Measurements from ENCODE around the gene FTL.

Gene FTL

DNA sequence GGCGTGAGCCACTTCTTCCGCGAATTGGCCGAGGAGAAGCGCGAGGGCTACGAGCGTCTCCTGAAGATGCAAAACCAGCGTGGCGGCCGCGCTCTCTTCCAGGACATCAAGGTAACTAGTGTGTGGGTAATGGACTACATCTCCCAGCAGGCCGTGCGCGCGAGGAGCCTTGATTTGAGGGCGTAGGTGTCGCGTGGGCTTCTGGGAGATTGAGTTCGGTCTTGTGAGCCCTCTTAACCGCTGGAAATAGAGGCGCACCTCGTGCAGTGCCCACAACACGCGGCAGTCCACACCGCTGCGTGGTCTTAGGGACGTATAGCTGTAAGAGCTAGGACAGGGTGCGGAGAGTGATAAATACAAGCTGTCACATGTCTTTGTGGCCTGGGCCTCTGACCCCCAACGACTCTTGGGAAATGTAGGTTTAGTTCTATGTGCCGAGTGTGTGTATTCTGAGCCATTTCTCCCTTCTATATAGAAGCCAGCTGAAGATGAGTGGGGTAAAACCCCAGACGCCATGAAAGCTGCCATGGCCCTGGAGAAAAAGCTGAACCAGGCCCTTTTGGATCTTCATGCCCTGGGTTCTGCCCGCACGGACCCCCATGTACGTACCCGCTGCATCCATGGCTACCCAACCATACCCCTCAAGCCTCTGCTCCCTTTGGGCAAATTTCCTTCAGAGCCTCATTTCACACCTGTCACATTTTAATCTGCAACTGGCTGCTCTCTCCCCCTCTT lies 864 bp downstream of the FTL start:
- peaks cover 54% of the 10 kb centered on the region for H3K36me3 ChIP-seq (ENCODE audit: control insufficient read depth, low read length)
- H4K20me1 ChIP-seq (ENCODE audit: control insufficient read depth, insufficient read depth, low read depth, low read length) = no peaks in the 10 kb centered on the region
- H3K79me2 ChIP-seq (ENCODE audit: control insufficient read depth, low read length) = peaks cover 30% of the 10 kb centered on the region
- no peak for TF ChIP-seq EZH2phosphoT487 (IDR thresholded peaks at IDR 0.05; ENCODE audit: borderline replicate concordance, low read length)
- TF ChIP-seq, protein P1, sequence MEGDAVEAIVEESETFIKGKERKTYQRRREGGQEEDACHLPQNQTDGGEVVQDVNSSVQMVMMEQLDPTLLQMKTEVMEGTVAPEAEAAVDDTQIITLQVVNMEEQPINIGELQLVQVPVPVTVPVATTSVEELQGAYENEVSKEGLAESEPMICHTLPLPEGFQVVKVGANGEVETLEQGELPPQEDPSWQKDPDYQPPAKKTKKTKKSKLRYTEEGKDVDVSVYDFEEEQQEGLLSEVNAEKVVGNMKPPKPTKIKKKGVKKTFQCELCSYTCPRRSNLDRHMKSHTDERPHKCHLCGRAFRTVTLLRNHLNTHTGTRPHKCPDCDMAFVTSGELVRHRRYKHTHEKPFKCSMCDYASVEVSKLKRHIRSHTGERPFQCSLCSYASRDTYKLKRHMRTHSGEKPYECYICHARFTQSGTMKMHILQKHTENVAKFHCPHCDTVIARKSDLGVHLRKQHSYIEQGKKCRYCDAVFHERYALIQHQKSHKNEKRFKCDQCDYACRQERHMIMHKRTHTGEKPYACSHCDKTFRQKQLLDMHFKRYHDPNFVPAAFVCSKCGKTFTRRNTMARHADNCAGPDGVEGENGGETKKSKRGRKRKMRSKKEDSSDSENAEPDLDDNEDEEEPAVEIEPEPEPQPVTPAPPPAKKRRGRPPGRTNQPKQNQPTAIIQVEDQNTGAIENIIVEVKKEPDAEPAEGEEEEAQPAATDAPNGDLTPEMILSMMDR (IDR thresholded peaks at IDR 0.05; ENCODE audit: low read depth, low read length, poor library complexity, severe bottlenecking) = no peak
- peaks cover 13% of the 10 kb centered on the region for H3F3A ChIP-seq (ENCODE audit: control insufficient read depth, insufficient read depth)
- peak overlapping the region; percentile 98 for H3K4me3 ChIP-seq (ENCODE audit: low read length)
- peaks cover 77% of the 10 kb centered on the region for H3K4me1 ChIP-seq (ENCODE audit: control insufficient read depth, low read length)
- H3K27ac ChIP-seq (ENCODE audit: low read depth, low read length) = peak overlapping the region; percentile 68
- no peaks in the 10 kb centered on the region for H3K27me3 ChIP-seq (ENCODE audit: control insufficient read depth, low read length)
- no peaks in the 10 kb centered on the region for H3K9me3 ChIP-seq (ENCODE audit: control insufficient read depth, insufficient read depth, low read length)
- peak overlapping the region; percentile 89 for H3K4me2 ChIP-seq (ENCODE audit: low read length)
- no peaks in the 10 kb centered on the region for H3K9me2 ChIP-seq (replicated peaks; ENCODE audit: control insufficient read depth, low read length)

DNA sequence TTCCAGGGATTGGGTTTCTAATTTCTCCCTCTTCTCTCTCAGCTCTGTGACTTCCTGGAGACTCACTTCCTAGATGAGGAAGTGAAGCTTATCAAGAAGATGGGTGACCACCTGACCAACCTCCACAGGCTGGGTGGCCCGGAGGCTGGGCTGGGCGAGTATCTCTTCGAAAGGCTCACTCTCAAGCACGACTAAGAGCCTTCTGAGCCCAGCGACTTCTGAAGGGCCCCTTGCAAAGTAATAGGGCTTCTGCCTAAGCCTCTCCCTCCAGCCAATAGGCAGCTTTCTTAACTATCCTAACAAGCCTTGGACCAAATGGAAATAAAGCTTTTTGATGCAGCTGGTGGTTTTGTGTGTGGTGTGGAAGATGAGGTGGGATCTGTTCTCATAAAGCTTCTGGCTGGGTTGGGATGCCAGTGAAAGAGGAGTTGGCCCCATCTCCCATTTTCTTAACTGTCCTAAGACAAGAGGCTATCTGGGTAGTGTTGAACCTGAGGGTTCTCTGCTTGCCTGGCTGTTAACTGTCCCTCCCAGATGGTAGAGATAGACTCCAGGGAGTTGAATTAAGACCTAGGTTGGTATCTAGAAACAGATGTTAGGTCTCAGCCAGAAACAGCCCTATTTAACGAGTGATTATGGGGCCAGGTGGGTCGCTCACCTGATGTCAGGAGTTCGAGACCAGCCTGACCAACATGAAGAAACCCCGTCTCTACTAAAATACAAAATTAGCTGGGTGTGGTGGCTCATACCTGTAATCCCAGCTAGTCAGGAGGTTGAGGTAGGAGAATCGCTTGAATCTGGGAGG lies 1.6 kb downstream of the FTL start:
- peak overlapping the region; percentile 98 for H3K4me3 ChIP-seq (ENCODE audit: low read length)
- H4K20me1 ChIP-seq (ENCODE audit: control insufficient read depth, insufficient read depth, low read depth, low read length) = no peaks in the 10 kb centered on the region
- H3K27me3 ChIP-seq (ENCODE audit: control insufficient read depth, low read length) = no peaks in the 10 kb centered on the region
- no peaks in the 10 kb centered on the region for H3K9me3 ChIP-seq (ENCODE audit: control insufficient read depth, insufficient read depth, low read length)
- peak overlapping the region; percentile 68 for H3K27ac ChIP-seq (ENCODE audit: low read depth, low read length)
- H3K9me2 ChIP-seq (replicated peaks; ENCODE audit: control insufficient read depth, low read length) = no peaks in the 10 kb centered on the region
- peaks cover 76% of the 10 kb centered on the region for H3K4me1 ChIP-seq (ENCODE audit: control insufficient read depth, low read length)
- H3K79me2 ChIP-seq (ENCODE audit: control insufficient read depth, low read length) = peaks cover 30% of the 10 kb centered on the region
- peak overlapping the region; percentile 89 for H3K4me2 ChIP-seq (ENCODE audit: low read length)
- H3K36me3 ChIP-seq (ENCODE audit: control insufficient read depth, low read length) = peaks cover 54% of the 10 kb centered on the region
- TF ChIP-seq, protein P1 (IDR thresholded peaks at IDR 0.05; ENCODE audit: low read depth, low read length, poor library complexity, severe bottlenecking) = no peak
- TF ChIP-seq EZH2phosphoT487 (IDR thresholded peaks at IDR 0.05; ENCODE audit: borderline replicate concordance, low read length) = no peak
- peaks cover 13% of the 10 kb centered on the region for H3F3A ChIP-seq (ENCODE audit: control insufficient read depth, insufficient read depth)

DNA sequence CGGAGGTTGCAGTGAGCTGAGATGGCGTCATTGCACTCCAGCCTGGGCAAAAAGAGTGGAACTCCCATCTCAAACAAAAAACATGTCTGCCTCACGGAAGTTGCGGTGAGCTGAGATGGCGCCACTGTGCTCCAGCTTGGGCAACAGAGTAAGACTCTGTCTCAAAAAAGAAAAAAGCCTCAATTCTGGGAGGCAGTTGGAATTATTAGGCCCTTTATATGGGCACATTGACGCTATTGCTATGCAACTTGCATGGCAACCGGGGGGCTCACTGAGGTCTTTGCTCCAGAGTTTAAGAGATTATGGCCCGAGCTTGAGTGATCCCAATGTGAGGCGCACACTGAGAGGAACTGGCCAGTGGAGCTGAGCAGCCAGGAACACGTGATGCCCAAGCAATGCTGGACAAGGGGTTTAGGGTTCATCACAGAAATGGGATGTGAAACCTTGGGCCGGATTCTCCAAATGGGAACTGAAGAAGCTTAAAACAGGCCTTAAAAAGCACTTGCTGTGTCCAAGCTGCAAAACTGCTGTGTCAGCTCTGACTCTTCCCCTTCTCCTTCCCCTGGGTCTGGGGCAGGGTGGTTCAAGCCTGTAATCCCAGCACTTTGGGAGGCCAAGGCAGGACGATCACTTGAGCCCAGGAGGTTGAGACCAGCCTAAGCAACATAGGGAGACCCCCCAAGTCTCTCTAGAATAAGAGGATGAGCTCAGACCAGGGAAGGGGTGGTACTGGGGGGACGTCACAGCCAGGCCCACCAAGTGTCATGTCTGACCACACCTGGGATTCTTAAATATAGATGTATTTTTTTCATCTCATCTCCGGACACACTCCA lies 2.5 kb downstream of the FTL start:
- Histone ChIP-seq H3K9me2 (replicated peaks; ENCODE audit: control insufficient read depth, low read length) (no peaks in the 10 kb centered on the region), H4K20me1 (ENCODE audit: control insufficient read depth, insufficient read depth, low read depth, low read length) (no peaks in the 10 kb centered on the region), H3K4me2 (ENCODE audit: low read length) (peak overlapping the region; percentile 30), H3K36me3 (ENCODE audit: control insufficient read depth, low read length) (peaks cover 54% of the 10 kb centered on the region), H3K4me3 (ENCODE audit: low read length) (no peak overlapping the region), H3K27me3 (ENCODE audit: control insufficient read depth, low read length) (no peaks in the 10 kb centered on the region), H3K4me1 (ENCODE audit: control insufficient read depth, low read length) (peaks cover 68% of the 10 kb centered on the region), H3K79me2 (ENCODE audit: control insufficient read depth, low read length) (peaks cover 30% of the 10 kb centered on the region), H3K27ac (ENCODE audit: low read depth, low read length) (peak overlapping the region; percentile 68), H3K9me3 (ENCODE audit: control insufficient read depth, insufficient read depth, low read length) (no peaks in the 10 kb centered on the region), H3F3A (ENCODE audit: control insufficient read depth, insufficient read depth) (peaks cover 13% of the 10 kb centered on the region)
- TF ChIP-seq, protein P1 (IDR thresholded peaks at IDR 0.05; ENCODE audit: low read depth, low read length, poor library complexity, severe bottlenecking) = no peak
- TF ChIP-seq EZH2phosphoT487 (IDR thresholded peaks at IDR 0.05; ENCODE audit: borderline replicate concordance, low read length) = no peak
